CD8-positive, alpha-beta memory T cell (primary cell): ENCODE results near the gene MAPK11. TPM values are rescaled to one million over a fixed set of nuclear protein-coding genes. Genes with fewer than 3 reads are reported as not detected.

Experiments used
- CTCF ChIA-PET: fragments of 350-600 bp; sonication (Branson Sonifier 250); formaldehyde crosslinking; loops from one replicate; lab custom pipeline; 2021; ENCODE audit warnings: antibody characterized with exemption; lab: Charles Lee
- POLR2A ChIA-PET: fragments of 350-600 bp; sonication (Branson Sonifier 250); formaldehyde crosslinking; loops from one replicate; lab custom pipeline; 2021; ENCODE audit warnings: antibody characterized with exemption; lab: Charles Lee
- DNase-seq, 5 donors: peaks; one replicate each; pipeline versions ENCODE4 v3.0.0 to v3.0.0-alpha.2; 2020 to 2022; ENCODE audit warnings: mixed read lengths in 1 of 5
- H3K27ac ChIP-seq: one replicate; pipeline ENCODE4 v1.7.0; 2013; ENCODE audit warnings: low read depth, mild to moderate bottlenecking, low read length, moderate library complexity
- H3K27me3 ChIP-seq: 2 replicates; pipeline ENCODE4 v1.7.0; 2013; ENCODE audit warnings: low read length, mild to moderate bottlenecking; ENCODE audit not compliant: insufficient read depth, poor library complexity, severe bottlenecking
- H3K36me3 ChIP-seq: 2 replicates; pipeline ENCODE4 v1.7.0; 2013; ENCODE audit warnings: mild to moderate bottlenecking, low read length, moderate library complexity; ENCODE audit not compliant: insufficient read depth
- H3K4me1 ChIP-seq: 2 replicates; pipeline ENCODE4 v1.7.0; 2013; ENCODE audit warnings: mild to moderate bottlenecking, low read length, moderate library complexity; ENCODE audit not compliant: insufficient read depth
- H3K4me3 ChIP-seq: 2 replicates; pipeline ENCODE4 v1.7.0; 2013; ENCODE audit warnings: mild to moderate bottlenecking, low read length
- H3K9me3 ChIP-seq: 2 replicates; pipeline ENCODE4 v1.7.0; 2013; ENCODE audit warnings: mild to moderate bottlenecking, low read length
- H3K27ac Mint-ChIP-seq, 8 donors: one replicate each; pipeline ENCODE4 v1.8.0; 2020 to 2021; ENCODE audit warnings: mixed read lengths in 8 of 8, mild to moderate bottlenecking in 6 of 8, inconsistent platforms in 3 of 8, moderate library complexity in 3 of 8
- H3K27me3 Mint-ChIP-seq, 2 donors: one replicate each; pipeline ENCODE4 v1.8.0; 2020 to 2021; ENCODE audit warnings: mixed read lengths in 2 of 2, mild to moderate bottlenecking in 1 of 2, moderate library complexity in 1 of 2
- H3K36me3 Mint-ChIP-seq, 3 donors: one replicate each; pipeline ENCODE4 v1.8.0; 2020 to 2021; ENCODE audit warnings: mixed read lengths in 3 of 3, inconsistent platforms in 1 of 3, mild to moderate bottlenecking in 1 of 3
- H3K4me1 Mint-ChIP-seq, 3 donors: one replicate each; pipeline ENCODE4 v1.8.0; 2020 to 2021; ENCODE audit warnings: mixed read lengths in 3 of 3, inconsistent platforms in 1 of 3, mild to moderate bottlenecking in 1 of 3
- H3K4me3 Mint-ChIP-seq, 7 donors: one replicate each; pipeline ENCODE4 v1.8.0; 2020 to 2021; ENCODE audit warnings: mixed read lengths in 7 of 7, mild to moderate bottlenecking in 6 of 7, moderate library complexity in 4 of 7, inconsistent platforms in 2 of 7
- H3K9me3 Mint-ChIP-seq, 5 donors: one replicate each; pipeline ENCODE4 v1.8.0; 2020 to 2022; ENCODE audit warnings: mixed read lengths in 5 of 5, mild to moderate bottlenecking in 3 of 5, moderate library complexity in 2 of 5, inconsistent platforms in 1 of 5
- polyA plus RNA-seq: library from polyadenylated mRNA; unstranded; fragments of 300-500 nt; fragmentation: Illumina TruSeq; gene quantifications from one replicate; pipeline ENCODE4 v1.2.3, GENCODE V29; 2021
- total RNA-seq, 2 experiments: library from RNA; stranded (reverse); gene quantifications; one replicate each; pipeline ENCODE4 v1.2.3, GENCODE V29; 2021

MAPK11 gene
- total and polyA plus RNA-seq, 3 experiments from 2014 or later, result 0.28 to 13.2 (median 12.8) TPM

GRCh38 chr22:50294319-50294656 lies 24.1 kb upstream of the MAPK11 start:
- ChIA-PET POLR2A (no interaction called here), CTCF (interaction anchor here (1.3 to 1.6 kb wide), 2 partner anchors 13 to 47 kb away, joined by 3 read pairs; partner anchors contain the start of gene PLXNB2)
- Histone ChIP-seq H3K27me3 (peaks cover 9% of the 10 kb centered on the region), H3K36me3 (no peaks in the 10 kb centered on the region), H3K9me3 (no peaks in the 10 kb centered on the region), H3K27ac (no peak overlapping the region), H3K4me1 (no peaks in the 10 kb centered on the region), H3K4me3 (no peak overlapping the region)
- Mint-ChIP-seq H3K4me3 (no peak overlapping the region), H3K36me3 (no peaks in the 10 kb centered on the region), H3K27me3 (peaks cover 6 to 34% of the 10 kb centered on the region in 2 donors), H3K9me3 (peaks cover 0 to 2% (median 0%) of the 10 kb centered on the region in 5 donors), H3K27ac (no peak overlapping the region), H3K4me1 (peaks cover 0 to 5% (median 0%) of the 10 kb centered on the region in 3 donors)
- DNase-seq, result no peak

GRCh38 chr22:50293441-50294318 lies 23.5 kb upstream of the MAPK11 start:
- Mint-ChIP-seq H3K4me3 (no peak overlapping the region), H3K27me3 (peaks cover 4 to 33% of the 10 kb centered on the region in 2 donors), H3K36me3 (no peaks in the 10 kb centered on the region), H3K27ac (no peak overlapping the region), H3K4me1 (peaks cover 0 to 5% (median 0%) of the 10 kb centered on the region in 3 donors), H3K9me3 (peaks cover 0 to 2% (median 0%) of the 10 kb centered on the region in 5 donors)
- CTCF ChIA-PET, result interaction anchor here (1.3 to 1.6 kb wide), 2 partner anchors 14 to 48 kb away, joined by 3 read pairs; partner anchors contain the start of gene PLXNB2
- DNase-seq, result peak in 1 of 5 donors; percentile 30
- Histone ChIP-seq H3K27ac (no peak overlapping the region), H3K4me3 (no peak overlapping the region), H3K4me1 (no peaks in the 10 kb centered on the region), H3K9me3 (no peaks in the 10 kb centered on the region), H3K27me3 (peaks cover 9% of the 10 kb centered on the region), H3K36me3 (no peaks in the 10 kb centered on the region)
- POLR2A ChIA-PET, result no interaction called here

- no peaks in the 10 kb centered on the region for H3K4me1 ChIP-seq
- peak in 1 of 5 donors; percentile 39 for DNase-seq
- H3K4me3 ChIP-seq, result no peak overlapping the region
- Mint-ChIP-seq H3K27me3 (peaks cover 4 to 28% of the 10 kb centered on the region in 2 donors), H3K4me1 (peaks cover 0 to 5% (median 0%) of the 10 kb centered on the region in 3 donors), H3K4me3 (no peak overlapping the region), H3K27ac (no peak overlapping the region), H3K36me3 (no peaks in the 10 kb centered on the region), H3K9me3 (peaks cover 0 to 2% (median 0%) of the 10 kb centered on the region in 5 donors)
- POLR2A ChIA-PET, result no interaction called here
- H3K36me3 ChIP-seq, result no peaks in the 10 kb centered on the region
- H3K9me3 ChIP-seq, result no peaks in the 10 kb centered on the region
- CTCF ChIA-PET, result interaction anchor here (1.6 kb wide), 1 partner anchor 14 kb away, joined by 3 read pairs; the partner anchor contains the start of gene PLXNB2
- H3K27ac ChIP-seq, result no peak overlapping the region
- peaks cover 9% of the 10 kb centered on the region for H3K27me3 ChIP-seq
Measured at GRCh38 chr22:50292643-50293440, 22.7 kb upstream of the MAPK11 start.

- peaks cover 9% of the 10 kb centered on the region for H3K27me3 ChIP-seq
Measured at GRCh38 chr22:50289942-50290630, 19.9 kb upstream of the MAPK11 start.

GRCh38 chr22:50289151-50289941 lies 19.2 kb upstream of the MAPK11 start:
- peaks cover 0 to 2% (median 0%) of the 10 kb centered on the region in 5 donors for H3K9me3 Mint-ChIP-seq
- no peaks in the 10 kb centered on the region for H3K36me3 Mint-ChIP-seq
- H3K36me3 ChIP-seq, result no peaks in the 10 kb centered on the region
- peaks cover 1 to 17% of the 10 kb centered on the region in 2 donors for H3K27me3 Mint-ChIP-seq
- CTCF ChIA-PET, result no interaction called here
- H3K4me3 ChIP-seq, result no peak overlapping the region
- no peak for DNase-seq
- no peak overlapping the region for H3K27ac ChIP-seq
- H3K4me1 Mint-ChIP-seq, result peaks cover 0 to 5% (median 0%) of the 10 kb centered on the region in 3 donors
- no peaks in the 10 kb centered on the region for H3K9me3 ChIP-seq
- H3K27me3 ChIP-seq, result peaks cover 9% of the 10 kb centered on the region
- POLR2A ChIA-PET, result no interaction called here
- no peaks in the 10 kb centered on the region for H3K4me1 ChIP-seq
- no peak overlapping the region for H3K27ac Mint-ChIP-seq
- H3K4me3 Mint-ChIP-seq, result no peak overlapping the region

More at GRCh38 chr22:50289942-50290630, 19.9 kb upstream of the MAPK11 start:
- Histone ChIP-seq H3K27ac (no peak overlapping the region), H3K4me3 (no peak overlapping the region), H3K4me1 (no peaks in the 10 kb centered on the region), H3K9me3 (no peaks in the 10 kb centered on the region), H3K36me3 (no peaks in the 10 kb centered on the region)
- ChIA-PET CTCF (no interaction called here), POLR2A (no interaction called here)
- H3K27me3 Mint-ChIP-seq, result peaks cover 1 to 17% of the 10 kb centered on the region in 2 donors
- DNase-seq, result no peak
- peaks cover 0 to 2% (median 0%) of the 10 kb centered on the region in 5 donors for H3K9me3 Mint-ChIP-seq
- peaks cover 0 to 5% (median 0%) of the 10 kb centered on the region in 3 donors for H3K4me1 Mint-ChIP-seq
- no peak overlapping the region for H3K4me3 Mint-ChIP-seq
- H3K27ac Mint-ChIP-seq, result no peak overlapping the region
- H3K36me3 Mint-ChIP-seq, result no peaks in the 10 kb centered on the region

GRCh38 chr22:50287731-50288130 lies 17.6 kb upstream of the MAPK11 start:
- Histone ChIP-seq H3K4me1 (no peaks in the 10 kb centered on the region), H3K27me3 (peaks cover 9% of the 10 kb centered on the region), H3K27ac (no peak overlapping the region), H3K9me3 (no peaks in the 10 kb centered on the region), H3K36me3 (no peaks in the 10 kb centered on the region), H3K4me3 (no peak overlapping the region)
- Mint-ChIP-seq H3K9me3 (peaks cover 0 to 2% (median 0%) of the 10 kb centered on the region in 5 donors), H3K27ac (no peak overlapping the region), H3K4me3 (no peak overlapping the region), H3K36me3 (no peaks in the 10 kb centered on the region), H3K27me3 (peaks cover 1 to 13% of the 10 kb centered on the region in 2 donors), H3K4me1 (peaks cover 0 to 3% (median 0%) of the 10 kb centered on the region in 3 donors)
- no peak for DNase-seq
- ChIA-PET POLR2A (no interaction called here), CTCF (no interaction called here)

GRCh38 chr22:50286701-50287318 lies 16.6 kb upstream of the MAPK11 start:
- Mint-ChIP-seq H3K36me3 (no peaks in the 10 kb centered on the region), H3K27me3 (peaks cover 0 to 5% of the 10 kb centered on the region in 2 donors), H3K4me3 (no peak overlapping the region), H3K9me3 (no peaks in the 10 kb centered on the region), H3K4me1 (no peaks in the 10 kb centered on the region), H3K27ac (no peak overlapping the region)
- no peak overlapping the region for H3K4me3 ChIP-seq
- H3K4me1 ChIP-seq, result no peaks in the 10 kb centered on the region
- ChIA-PET POLR2A (no interaction called here), CTCF (no interaction called here)
- no peak for DNase-seq
- H3K27ac ChIP-seq, result no peak overlapping the region
- no peaks in the 10 kb centered on the region for H3K9me3 ChIP-seq
- H3K36me3 ChIP-seq, result no peaks in the 10 kb centered on the region
- peaks cover 9% of the 10 kb centered on the region for H3K27me3 ChIP-seq
